Measurements from ENCODE around the gene CD44. TPM values are rescaled to one million over a fixed set of nuclear protein-coding genes. Genes with fewer than 3 reads are reported as not detected.

The CD44 gene
- total and polyA plus RNA-seq, 2 donors (not counting 1 experiment from before 2014, with no cell fraction given), result 660 to 980 TPM

- Histone ChIP-seq H3K79me2 (ENCODE audit: control insufficient read depth, insufficient read depth, low read length) (no peaks in the 10 kb centered on the region), H3K4me3 (replicated peaks in 1 of 4; ENCODE audit: control extremely low read depth in 1 of 4, insufficient read depth in 1 of 4, low read depth in 3 of 4, low read length in 4 of 4) (no peak overlapping the region), H3K4me1 (ENCODE audit: control insufficient read depth, extremely low read depth, insufficient read depth, low read length) (peaks cover 20% of the 10 kb centered on the region), H4K20me1 (ENCODE audit: control insufficient read depth, extremely low read depth, insufficient read depth, low read length) (no peaks in the 10 kb centered on the region), H2AFZ (ENCODE audit: low read length) (no peak overlapping the region), H3K27me3 (ENCODE audit: control insufficient read depth, insufficient read depth, low read length) (no peaks in the 10 kb centered on the region), H3K27ac (ENCODE audit: insufficient read depth, low read length) (peak overlapping the region; percentile 69), H3K36me3 (ENCODE audit: control insufficient read depth, insufficient read depth, low read length) (no peaks in the 10 kb centered on the region), H3K9me3 (ENCODE audit: control insufficient read depth, insufficient read depth, low read depth, low read length) (no peaks in the 10 kb centered on the region), H3K9ac (ENCODE audit: insufficient read depth, low read length) (no peak overlapping the region), H3K4me2 (ENCODE audit: extremely low read depth, insufficient read depth, low read length) (peak overlapping the region; percentile 48)
- no peak for TF ChIP-seq CTCF (conservative IDR thresholded peaks at IDR 0.05 in 1 of 2, IDR thresholded peaks at IDR 0.05 in 1 of 2; ENCODE audit: low read depth in 1 of 2, low read length in 2 of 2)
- TF ChIP-seq EZH2 (IDR thresholded peaks at IDR 0.05; ENCODE audit: low read length, missing control alignments), result no peak
- DNase-seq (ENCODE audit: low read depth in 2 of 2), result peak; percentile 54 to 78
Observed at GRCh38 chr11:35099278-35100012, 39.5 kb upstream of the CD44 start.

- Histone ChIP-seq H4K20me1 (ENCODE audit: control insufficient read depth, extremely low read depth, insufficient read depth, low read length) (no peaks in the 10 kb centered on the region), H3K79me2 (ENCODE audit: control insufficient read depth, insufficient read depth, low read length) (no peaks in the 10 kb centered on the region), H3K4me1 (ENCODE audit: control insufficient read depth, extremely low read depth, insufficient read depth, low read length) (peaks cover 20% of the 10 kb centered on the region), H3K4me2 (ENCODE audit: extremely low read depth, insufficient read depth, low read length) (peak overlapping the region; percentile 23), H3K36me3 (ENCODE audit: control insufficient read depth, insufficient read depth, low read length) (no peaks in the 10 kb centered on the region), H3K27me3 (ENCODE audit: control insufficient read depth, insufficient read depth, low read length) (no peaks in the 10 kb centered on the region), H3K27ac (ENCODE audit: insufficient read depth, low read length) (peak overlapping the region; percentile 69), H2AFZ (ENCODE audit: low read length) (no peak overlapping the region), H3K9me3 (ENCODE audit: control insufficient read depth, insufficient read depth, low read depth, low read length) (no peaks in the 10 kb centered on the region), H3K9ac (ENCODE audit: insufficient read depth, low read length) (no peak overlapping the region), H3K4me3 (replicated peaks in 1 of 4; ENCODE audit: control extremely low read depth in 1 of 4, insufficient read depth in 1 of 4, low read depth in 3 of 4, low read length in 4 of 4) (no peak overlapping the region)
- DNase-seq (ENCODE audit: low read depth in 2 of 2), result peak; percentile 28 to 94
- TF ChIP-seq EZH2 (IDR thresholded peaks at IDR 0.05; ENCODE audit: low read length, missing control alignments) (no peak), CTCF (conservative IDR thresholded peaks at IDR 0.05 in 1 of 2, IDR thresholded peaks at IDR 0.05 in 1 of 2; ENCODE audit: low read depth in 1 of 2, low read length in 2 of 2) (no peak)
Observed at GRCh38 chr11:35100013-35100383, 39.0 kb upstream of the CD44 start.

GRCh38 chr11:35101223-35101622, 37.7 kb upstream of the CD44 start:
- peaks cover 20% of the 10 kb centered on the region for H3K4me1 ChIP-seq (ENCODE audit: control insufficient read depth, extremely low read depth, insufficient read depth, low read length)
- no peak for DNase-seq (ENCODE audit: low read depth in 2 of 2)
- no peaks in the 10 kb centered on the region for H3K9me3 ChIP-seq (ENCODE audit: control insufficient read depth, insufficient read depth, low read depth, low read length)
- H3K36me3 ChIP-seq (ENCODE audit: control insufficient read depth, insufficient read depth, low read length), result no peaks in the 10 kb centered on the region
- no peak overlapping the region for H2AFZ ChIP-seq (ENCODE audit: low read length)
- H3K9ac ChIP-seq (ENCODE audit: insufficient read depth, low read length), result no peak overlapping the region
- no peaks in the 10 kb centered on the region for H3K27me3 ChIP-seq (ENCODE audit: control insufficient read depth, insufficient read depth, low read length)
- no peak overlapping the region for H3K27ac ChIP-seq (ENCODE audit: insufficient read depth, low read length)
- H4K20me1 ChIP-seq (ENCODE audit: control insufficient read depth, extremely low read depth, insufficient read depth, low read length), result no peaks in the 10 kb centered on the region
- no peaks in the 10 kb centered on the region for H3K79me2 ChIP-seq (ENCODE audit: control insufficient read depth, insufficient read depth, low read length)
- no peak overlapping the region for H3K4me2 ChIP-seq (ENCODE audit: extremely low read depth, insufficient read depth, low read length)
- no peak overlapping the region for H3K4me3 ChIP-seq (replicated peaks in 1 of 4; ENCODE audit: control extremely low read depth in 1 of 4, insufficient read depth in 1 of 4, low read depth in 3 of 4, low read length in 4 of 4)
- no peak for TF ChIP-seq CTCF (conservative IDR thresholded peaks at IDR 0.05 in 1 of 2, IDR thresholded peaks at IDR 0.05 in 1 of 2; ENCODE audit: low read depth in 1 of 2, low read length in 2 of 2)
- no peak for TF ChIP-seq EZH2 (IDR thresholded peaks at IDR 0.05; ENCODE audit: low read length, missing control alignments)
